HG02938 (cell line): ENCODE measurements around the gene AKT2.

Experiments used
- ATAC-seq: cut with Tn5 transposase; IDR thresholded peaks from one replicate; pipeline ENCODE4 v1.9.1; 2021; ENCODE audit warnings: mild to moderate bottlenecking, moderate library complexity; ENCODE audit not compliant: unreplicated experiment

The AKT2 gene

DNA sequence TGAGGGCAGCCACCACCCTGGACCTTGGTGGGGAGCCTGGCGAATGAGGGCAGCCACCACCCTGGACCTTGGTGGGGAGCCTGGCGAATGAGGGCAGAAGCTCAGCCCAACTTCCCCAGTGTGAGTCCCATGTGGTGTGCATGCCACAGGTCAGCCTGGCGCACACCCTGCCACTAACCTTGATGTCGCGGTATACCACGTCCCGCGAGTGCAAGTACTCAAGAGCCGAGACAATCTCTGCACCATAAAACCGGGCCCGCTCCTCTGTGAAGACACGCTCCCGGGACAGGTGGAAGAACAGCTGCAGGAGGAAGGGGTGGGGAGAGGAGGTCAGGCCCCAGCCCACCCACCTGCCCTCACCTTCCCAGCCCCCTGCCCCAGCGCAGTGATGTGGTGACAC, 47.4 kb downstream of the AKT2 start:
- no peak for ATAC-seq

DNA sequence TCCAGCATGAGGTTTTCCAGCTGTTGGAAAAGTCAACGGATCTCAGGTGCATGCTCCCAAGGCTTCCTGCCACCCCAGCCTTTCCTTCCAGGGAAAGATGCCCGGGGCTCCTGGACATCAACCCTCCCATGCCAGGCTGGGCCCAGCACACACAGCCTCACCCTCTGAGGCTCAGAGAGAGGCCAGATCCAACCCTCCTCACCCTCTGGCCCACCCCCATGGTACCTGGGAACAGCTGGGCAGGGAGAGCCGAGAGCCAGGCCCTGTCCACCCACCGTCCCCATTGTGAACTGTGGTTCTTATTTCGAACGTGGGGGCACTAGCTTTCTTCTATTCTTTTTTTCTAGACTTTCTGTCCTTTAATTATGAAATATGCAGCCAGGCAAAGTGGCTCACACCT, 48.8 kb downstream of the AKT2 start:
- no peak for ATAC-seq

DNA sequence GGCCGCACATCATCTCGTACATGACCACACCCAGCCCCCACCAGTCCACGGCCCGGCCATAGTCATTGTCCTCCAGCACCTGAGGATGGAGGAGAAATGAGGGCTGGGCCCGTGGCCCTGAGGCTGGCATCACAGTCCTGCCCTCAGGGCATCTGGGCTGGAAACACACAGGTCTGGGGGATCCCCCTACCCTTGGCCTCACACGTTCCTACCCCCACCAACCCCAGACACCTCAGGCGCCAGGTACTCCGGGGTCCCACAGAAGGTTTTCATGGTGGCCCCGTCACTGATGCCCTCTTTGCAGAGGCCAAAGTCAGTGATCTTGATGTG, 49.2 kb downstream of the AKT2 start:
- no peak for ATAC-seq

DNA sequence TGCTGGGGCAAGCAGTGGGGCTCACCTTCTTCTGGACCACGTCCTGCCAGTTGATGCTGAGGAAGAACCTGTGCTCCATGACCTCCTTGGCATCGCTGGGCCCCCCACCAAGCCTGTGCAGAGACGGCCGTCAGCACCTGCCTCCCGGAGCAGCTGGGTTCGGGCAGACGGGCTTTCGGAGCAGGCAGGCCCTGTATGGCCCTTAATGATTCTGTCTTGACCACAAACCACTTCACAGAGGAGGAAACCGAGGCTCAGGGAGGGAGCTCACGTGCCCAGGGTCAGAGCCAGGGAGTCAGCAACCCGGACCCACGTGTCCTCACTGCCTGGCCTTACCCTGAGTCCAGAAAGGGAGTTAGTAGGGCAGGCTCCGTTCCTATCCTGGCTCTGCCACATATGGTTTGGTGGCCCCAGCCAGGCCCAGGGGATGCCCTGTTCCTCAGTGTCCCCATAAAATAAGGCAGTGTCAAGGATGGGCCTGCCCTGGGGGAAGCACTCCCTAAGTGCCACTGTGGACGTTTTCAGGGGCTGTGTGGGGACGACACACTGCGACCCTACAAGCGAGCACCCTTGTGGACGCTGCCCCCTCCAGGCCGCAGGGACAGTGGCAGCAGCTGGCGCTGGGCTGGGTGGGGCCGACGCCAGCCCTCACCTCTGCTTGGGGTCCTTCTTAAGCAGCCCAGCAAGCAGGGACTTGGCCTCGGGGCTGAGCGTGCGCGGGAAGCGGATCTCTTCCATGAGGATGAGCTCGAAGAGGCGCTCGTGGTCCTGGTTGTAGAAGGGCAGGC, 49.7 kb downstream of the AKT2 start:
- ATAC-seq = no peak

DNA sequence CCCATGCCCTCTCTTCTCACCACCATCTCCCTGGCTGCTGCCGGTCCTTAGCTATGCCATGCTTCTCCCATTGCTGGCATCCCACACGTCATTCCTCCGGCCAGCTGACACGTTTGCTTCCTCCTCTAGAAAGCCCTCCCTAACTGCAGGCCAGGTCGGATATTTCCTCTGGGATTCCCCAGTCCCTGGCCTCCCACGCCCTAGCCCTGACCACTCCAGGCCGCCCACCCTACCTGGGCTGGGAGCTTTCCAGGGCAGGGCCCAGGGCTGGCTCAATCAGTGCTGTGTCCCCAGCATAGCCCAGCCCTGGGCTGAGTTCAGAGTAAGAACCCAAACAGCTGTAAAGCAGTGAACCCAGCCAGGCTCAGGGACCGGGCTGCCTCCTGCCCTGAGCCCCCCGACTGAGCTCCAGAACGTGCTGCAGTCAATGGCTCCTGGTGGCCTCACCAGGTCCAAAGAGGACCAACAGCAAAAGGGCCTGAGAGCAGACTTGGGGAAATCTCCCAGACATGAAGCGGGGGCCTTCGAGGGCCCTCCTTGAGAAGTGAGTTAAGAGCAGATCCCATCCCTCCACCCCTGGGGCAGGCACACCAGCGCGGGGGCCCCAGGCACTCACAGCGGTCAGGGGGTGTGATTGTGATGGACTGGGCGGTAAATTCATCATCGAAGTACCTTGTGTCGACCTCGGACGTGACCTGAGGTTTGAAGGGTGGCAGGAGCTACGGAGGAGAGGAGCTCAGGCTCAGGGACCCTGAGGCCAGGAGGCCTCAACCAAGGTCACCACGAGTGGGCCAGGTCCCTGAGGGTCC, 50.5 kb downstream of the AKT2 start:
- no peak for ATAC-seq

DNA sequence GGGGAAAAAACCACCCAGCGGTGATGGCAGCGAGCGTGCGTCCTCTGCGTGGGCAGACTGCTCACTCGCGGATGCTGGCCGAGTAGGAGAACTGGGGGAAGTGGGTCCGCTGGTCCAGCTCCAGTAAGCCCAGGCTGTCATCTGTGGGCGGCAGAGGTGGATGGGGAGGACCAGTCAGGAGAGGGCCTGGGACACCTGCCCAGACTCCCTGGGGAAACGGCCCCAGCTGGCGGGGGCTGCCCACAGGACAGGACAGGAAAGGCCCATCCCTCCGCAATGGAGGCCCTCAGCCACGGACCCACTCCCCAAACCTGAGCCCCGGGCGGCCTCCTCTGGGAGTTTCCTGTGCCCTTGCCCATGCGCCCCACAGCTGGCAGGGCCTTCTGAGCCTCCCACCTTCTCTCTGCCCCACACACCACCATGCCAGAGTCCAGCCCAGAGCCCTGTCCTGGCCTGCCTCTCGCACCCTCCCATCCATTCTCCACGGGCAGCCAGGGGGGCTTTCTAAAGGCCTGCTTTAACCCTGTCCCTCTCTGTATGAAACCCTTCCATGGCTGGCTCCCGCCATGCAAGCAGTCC, 51.2 kb downstream of the AKT2 start:
- ATAC-seq = no peak

DNA sequence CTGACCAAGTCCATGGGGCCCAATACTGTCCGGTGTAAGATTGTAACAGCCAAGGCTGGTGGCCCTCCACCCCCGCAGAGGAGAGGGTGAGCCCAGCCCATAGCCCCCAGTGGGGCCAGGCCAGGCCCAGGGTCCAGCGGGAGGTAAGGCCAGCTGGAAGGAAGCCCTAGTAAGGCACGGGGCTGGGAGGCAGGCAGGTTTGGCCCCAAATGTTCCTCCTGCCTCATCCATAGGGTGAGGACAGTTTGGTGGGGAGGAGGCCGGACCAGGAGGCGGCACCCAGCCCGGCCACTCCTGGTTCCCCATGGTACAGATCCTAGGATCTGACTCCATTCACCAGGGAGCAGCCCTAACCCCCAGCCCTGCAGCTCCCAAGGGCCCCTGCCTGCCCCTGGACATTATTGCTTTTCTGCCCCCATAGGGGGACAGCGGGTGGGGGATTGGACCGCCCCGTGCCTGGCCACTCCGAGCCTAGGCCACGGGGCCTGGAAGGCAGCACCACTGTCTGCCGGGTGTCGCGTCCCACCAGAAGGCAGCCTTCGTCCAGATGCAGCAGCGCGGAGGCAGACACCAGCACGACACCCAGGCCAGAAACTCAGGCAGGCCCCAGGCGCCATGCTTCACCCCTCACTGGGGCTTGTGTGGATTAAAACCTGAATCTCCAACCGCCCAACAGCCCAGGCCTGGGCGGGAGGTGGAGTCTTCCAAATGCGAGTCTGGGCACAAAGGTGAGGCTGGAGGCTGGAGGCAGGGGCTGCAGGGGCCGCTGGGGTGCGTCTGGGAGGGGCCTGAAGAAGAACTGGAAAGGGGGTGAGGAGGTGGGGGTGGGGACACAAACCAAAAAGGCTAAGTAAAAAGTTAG, 52.0 kb downstream of the AKT2 start:
- no peak for ATAC-seq

DNA sequence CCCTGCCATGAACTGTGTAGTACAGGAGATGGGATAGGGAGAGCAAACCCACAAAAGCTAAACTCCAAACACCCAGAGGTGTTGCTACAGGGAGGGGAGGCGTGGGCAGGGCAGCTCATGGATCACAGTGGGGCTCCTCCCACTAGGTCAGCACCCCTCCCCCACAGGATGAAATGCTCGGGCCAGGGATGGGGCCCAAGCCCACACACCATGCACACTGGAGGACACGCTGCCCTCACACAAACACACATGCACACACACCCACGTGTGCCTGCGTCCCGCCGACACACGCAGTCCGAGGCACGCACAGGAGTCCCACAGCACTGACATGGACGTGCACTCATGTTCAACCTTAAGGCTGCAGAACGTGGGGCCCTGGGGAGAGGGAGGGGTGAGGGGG, 52.7 kb downstream of the AKT2 start:
- ATAC-seq = no peak

DNA sequence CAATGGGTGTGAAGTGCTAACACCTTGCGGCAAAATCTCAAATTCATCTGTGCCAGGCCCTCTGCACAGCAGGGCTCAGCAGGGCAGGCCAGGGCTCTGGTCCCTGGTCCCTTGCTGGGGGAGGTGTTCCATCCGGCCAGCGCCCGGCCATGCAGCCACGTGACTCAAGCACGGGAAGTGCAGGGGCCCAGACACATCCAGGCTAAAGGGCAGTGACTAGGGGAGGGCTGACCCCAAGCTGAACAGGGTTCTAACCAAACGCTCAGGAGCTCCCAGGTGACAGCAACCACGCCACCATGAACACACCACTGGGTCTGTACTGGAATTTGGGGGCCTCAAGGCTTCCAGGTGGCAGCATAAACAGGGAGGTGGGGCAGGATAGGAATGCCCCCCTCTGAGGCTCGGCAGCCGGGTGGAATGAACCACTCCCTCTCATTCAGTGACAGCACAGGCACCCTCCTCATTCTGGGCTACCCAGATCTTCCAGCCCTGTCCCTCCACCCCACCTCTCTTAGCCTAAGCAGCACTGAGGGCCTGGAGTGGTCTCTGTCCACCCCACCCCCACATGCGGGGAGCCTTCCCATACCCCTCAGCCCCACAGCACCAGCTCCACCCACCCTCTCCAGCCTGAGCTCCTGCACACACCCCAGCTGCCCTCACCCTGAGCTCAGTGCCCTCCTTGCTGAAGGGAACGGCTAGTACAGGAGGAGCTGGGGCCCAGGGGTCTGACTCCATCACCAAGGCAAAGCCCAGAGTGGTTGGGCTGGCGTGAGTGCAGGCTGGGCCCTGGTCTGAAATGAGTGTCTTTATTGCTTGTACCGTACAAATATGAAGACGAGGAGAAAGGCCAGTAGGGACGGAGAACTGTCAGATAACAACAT, 53.4 kb downstream of the AKT2 start:
- ATAC-seq = no peak

DNA sequence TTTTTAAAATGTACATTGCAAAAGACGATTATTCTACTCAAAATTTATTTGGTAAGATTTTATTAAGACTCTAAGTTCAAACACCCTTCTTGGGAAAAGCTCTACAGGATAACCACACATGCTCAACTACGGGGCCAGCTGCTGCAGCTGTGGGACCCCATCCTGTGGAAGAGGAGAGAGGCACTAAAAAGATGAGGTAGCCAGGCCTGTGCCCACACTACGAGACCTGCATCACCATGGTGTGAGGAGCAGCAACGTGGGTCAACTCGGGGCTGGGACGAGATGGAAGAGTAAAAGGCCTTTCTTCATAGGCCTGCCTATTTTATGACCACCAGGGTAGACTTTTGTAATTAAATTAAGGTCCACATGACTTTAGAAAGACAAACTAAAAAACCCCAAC, 54.1 kb downstream of the AKT2 start:
- no peak for ATAC-seq

DNA sequence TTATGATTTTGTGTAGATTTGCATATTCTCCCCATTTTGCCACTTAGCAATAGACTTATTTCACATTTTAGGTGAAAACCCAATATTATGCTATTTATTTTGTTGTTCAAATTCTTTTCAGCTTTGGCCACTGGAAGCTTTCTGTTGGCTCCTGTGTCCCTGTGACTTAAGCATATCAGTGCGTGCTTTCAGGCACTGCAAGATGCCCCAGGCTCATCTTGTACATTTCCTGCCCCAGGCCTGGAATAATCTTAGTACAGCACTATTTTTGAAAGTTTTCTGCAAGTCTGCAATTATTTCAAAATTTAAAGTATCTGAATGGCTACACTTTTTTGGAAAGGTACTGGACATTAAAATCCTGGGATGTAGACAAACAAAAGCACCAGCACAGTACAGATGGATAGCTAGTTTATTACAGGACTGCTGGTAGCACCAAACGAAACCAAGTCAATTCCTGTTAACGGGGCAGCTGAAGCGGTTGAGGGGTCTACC, 55.2 kb downstream of the AKT2 start:
- ATAC-seq = no peak

DNA sequence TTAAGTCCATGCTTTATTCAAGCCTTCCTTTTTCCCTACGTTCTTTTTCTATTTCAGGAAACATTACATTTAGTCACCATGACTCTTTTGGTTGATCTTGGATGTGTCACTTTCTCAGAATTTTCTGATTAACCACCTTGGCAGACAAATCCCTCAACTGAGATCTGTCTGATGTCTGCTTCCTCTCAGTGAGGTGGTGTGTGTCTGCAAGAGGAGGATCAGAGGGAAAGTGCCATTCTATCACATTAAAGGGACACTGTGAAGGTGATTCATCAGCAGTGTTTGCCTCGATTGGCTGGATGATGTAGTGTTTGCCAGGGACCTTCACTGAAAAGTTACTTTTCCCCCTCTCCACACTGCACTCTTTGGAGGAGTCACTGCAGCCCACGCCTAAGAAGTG, 55.7 kb downstream of the AKT2 start:
- no peak for ATAC-seq

DNA sequence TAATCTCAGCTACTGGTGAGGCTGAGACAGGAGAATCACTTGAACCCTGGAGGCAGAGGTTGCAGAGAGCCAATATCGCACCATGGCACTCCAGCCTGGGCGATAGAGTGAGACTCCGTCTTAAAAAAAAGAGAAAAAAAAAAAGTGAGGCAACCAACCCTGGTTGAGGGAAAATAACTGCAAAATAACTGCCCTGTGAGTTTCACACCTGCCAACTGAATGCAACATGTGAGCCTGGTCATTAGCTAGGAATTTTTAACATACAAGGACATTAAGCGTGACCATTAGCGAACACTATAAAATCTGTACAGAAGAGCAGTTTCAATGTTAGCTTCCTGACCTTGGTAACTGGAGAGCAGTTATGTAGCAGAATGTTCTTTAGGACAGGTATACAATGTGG, 56.3 kb downstream of the AKT2 start:
- ATAC-seq = no peak

DNA sequence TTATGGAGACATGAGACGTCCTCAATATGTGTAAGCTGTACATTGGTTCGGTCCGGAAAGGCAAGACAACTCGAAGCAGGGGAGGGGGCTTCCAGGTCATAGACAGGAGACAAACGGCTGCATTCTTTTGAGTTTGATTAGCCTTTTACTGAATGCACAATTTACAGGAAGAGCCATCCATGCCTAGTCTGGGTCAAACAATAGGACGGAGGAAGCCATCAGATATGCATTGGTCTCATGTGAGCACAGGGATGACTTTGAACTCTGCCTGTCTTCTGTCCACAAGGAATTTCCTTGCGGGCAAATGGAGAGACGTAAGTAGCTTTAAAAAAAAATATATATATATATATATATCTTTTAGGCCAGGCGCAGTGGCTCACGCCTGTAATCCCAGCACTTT, 56.8 kb downstream of the AKT2 start:
- no peak for ATAC-seq

DNA sequence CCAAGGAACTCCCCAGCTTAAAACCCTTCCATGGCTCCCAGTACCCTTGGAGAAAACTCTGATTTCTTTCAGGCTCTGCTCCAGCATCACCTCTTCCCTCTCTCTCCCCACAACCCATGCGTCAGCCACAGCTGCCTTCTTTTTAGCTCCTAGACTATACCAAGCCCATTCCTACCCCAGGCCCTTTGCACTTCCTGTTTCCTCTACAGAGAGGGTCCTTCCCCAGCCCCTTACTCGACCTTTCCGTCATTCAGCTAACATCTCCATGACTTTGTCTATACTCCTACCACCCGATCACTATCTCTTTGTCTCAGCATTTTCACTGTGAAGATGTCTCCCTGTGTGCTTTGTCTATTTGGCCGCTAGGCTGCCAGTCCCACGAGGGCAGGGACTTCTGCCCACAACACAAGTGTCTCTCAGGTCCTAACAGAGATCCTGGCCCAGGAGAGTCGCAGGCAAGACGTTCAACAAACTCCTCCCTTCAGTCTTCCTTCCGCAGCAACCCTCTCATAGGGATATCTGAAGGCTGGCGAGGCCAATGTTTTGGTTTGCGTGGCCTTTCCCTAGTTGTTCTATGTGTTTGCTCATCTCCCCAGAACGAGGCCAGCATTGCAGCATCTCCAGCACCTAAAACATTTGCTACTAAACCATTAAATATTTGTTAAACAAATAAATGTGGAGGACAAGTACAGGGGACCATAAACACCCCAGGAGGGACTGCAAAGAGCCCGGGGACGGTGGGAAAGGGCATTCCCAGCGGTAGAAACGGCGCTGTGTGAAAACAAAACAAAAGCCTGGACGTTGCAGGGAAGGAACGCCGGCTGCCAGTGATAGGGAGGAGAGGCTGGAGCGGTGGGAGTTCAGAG, 59.5 kb downstream of the AKT2 start:
- no peak for ATAC-seq

DNA sequence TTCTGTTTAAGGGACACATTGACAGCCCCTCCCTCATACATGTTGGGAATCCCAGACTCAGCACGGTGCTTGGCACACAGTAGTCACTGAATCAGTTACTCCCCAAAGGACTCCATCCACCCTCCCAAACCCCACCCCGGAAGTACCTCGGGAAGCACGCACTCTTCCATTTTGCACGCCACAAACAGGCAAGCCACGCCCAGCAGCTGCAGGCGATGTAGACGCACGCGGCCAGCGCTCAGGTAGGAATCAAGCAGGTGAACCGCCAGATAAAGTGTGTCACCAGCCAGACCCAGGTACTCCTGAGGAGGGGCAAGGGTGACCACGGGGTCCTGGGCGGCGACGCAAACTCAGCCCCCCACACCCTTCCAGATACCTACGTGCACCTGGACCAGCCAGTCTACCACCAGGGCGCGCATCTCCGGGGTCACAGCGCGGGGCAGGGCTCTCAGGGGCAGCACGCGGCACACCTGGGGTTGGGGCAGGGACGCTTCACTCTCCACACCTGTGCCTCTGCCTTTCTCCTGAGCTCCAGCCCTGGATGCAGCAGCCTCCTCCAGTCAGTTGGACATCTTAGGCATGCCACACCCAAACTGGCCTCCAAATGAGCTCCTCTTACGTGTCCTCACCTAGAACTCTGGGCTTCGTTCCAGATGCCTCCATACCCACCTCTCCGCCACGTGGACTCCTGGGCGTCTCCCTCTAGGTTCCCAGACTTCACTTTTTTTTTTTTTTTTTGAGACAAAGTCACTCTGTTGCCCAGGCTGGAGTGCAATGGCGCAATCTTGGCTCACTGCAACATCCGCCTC, 60.6 kb downstream of the AKT2 start:
- no peak for ATAC-seq

DNA sequence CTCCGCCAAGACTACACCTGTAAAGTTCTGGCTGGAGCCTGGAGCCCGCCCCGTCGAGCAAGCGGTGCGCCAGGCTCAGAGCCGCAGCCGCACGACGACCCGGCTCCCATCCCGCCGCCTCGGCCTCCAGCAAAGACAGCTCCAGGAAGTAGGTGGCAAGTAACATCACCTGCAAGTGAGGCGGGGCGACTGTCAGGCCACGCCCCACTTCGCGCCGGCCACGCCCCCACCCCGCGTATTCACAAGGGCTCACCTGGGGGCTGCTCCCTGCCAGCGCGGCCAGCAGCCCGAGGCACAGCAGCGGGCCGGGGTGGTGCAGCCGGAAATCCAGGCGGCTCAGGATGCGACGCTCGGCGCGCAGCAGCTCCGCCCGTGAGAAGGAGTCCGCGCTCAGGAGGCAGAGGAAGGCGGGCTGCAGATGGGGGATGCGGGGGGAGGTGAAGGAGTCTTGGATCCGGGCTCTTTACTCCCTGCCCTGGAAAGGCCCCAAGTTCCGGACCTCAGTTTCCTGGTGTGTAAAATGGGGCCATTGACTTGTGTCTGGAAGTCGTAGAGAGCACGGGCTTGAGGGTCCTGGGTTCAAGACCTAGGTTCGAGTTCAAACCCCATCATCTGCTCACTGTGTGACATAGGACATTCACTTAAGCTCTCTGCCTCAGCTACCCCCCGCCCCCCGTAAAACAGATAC, 61.9 kb downstream of the AKT2 start:
- ATAC-seq = no peak
